HepG2 (cell line): Measurements from ENCODE around the gene RPL38. TPM values are rescaled to one million over a fixed set of nuclear protein-coding genes. Genes with fewer than 3 reads are reported as not detected.
A peak's percentile ranks its signal among the peaks of the same experiment; 100 is the strongest.

Experiments
- ATF4 ChIP-seq, 2 experiments: fragments of 450-650 bp in 1 of 2; sonication (generic) in 1 of 2; formaldehyde crosslinking; IDR thresholded peaks; 2 replicates each; pipeline versions ENCODE4 v1.5.0 to v1.8.0; 2020 to 2022; ENCODE audit warnings: mild to moderate bottlenecking in 1 of 2, missing genetic modification reagents in 1 of 2
- BCL6 ChIP-seq: IDR thresholded peaks from 2 replicates; pipeline ENCODE4 v1.6.1; 2016; ENCODE audit warnings: missing genetic modification reagents, missing compliant biosample characterization
- CEBPG ChIP-seq: IDR thresholded peaks from 2 replicates; pipeline ENCODE4 v1.6.1; 2016
- HES4 ChIP-seq: sonication (generic); formaldehyde crosslinking; IDR thresholded peaks from 2 replicates; pipeline ENCODE4 v1.9.0; 2021; ENCODE audit warnings: mild to moderate bottlenecking, missing genetic modification reagents, borderline replicate concordance
- MEF2D ChIP-seq: sonication (generic); formaldehyde crosslinking; IDR thresholded peaks from 2 replicates; pipeline ENCODE4 v1.5.1; 2020; ENCODE audit warnings: mild to moderate bottlenecking, missing genetic modification reagents
- MIER2 ChIP-seq: IDR thresholded peaks from 2 replicates; pipeline ENCODE4 v1.6.1; 2016; ENCODE audit warnings: missing biosample characterization, missing genetic modification reagents
- NFE2L2 ChIP-seq: fragments of 150-350 bp; IDR thresholded peaks from 2 replicates; pipeline ENCODE4 v1.6.1; 2014; ENCODE audit warnings: low read length
- NFKBIZ ChIP-seq: IDR thresholded peaks from 2 replicates; pipeline ENCODE4 v1.6.1; 2018; ENCODE audit warnings: missing genetic modification reagents, missing compliant biosample characterization
- NFYB ChIP-seq: sonication (generic); formaldehyde crosslinking; IDR thresholded peaks from 2 replicates; pipeline ENCODE4 v1.4.0; 2020; ENCODE audit warnings: missing genetic modification reagents
- POLR2A ChIP-seq, 2 experiments: IDR thresholded peaks; 2 replicates each; pipeline ENCODE4 v1.6.1; 2011; ENCODE audit warnings: low read depth in 2 of 2, low read length in 2 of 2, mild to moderate bottlenecking in 1 of 2, moderate library complexity in 1 of 2; ENCODE audit not compliant: insufficient read depth in 1 of 2
- RFX5 ChIP-seq: IDR thresholded peaks from 2 replicates; pipeline ENCODE4 v1.6.1; 2011; ENCODE audit warnings: low read depth, low read length, improper control_type of control experiment
- THRA ChIP-seq: sonication (generic); formaldehyde crosslinking; IDR thresholded peaks from 2 replicates; pipeline ENCODE4 v1.4.0; 2020; ENCODE audit warnings: missing genetic modification reagents, borderline replicate concordance
- ZBTB4 ChIP-seq: sonication (generic); formaldehyde crosslinking; IDR thresholded peaks from 2 replicates; pipeline ENCODE4 v1.4.0; 2020; ENCODE audit warnings: missing genetic modification reagents, mild to moderate bottlenecking, borderline replicate concordance
- ZKSCAN8 ChIP-seq: IDR thresholded peaks from 2 replicates; pipeline ENCODE4 v1.6.1; 2016; ENCODE audit warnings: borderline replicate concordance, missing genetic modification reagents, missing compliant biosample characterization
- ZNF138 ChIP-seq: sonication (generic); formaldehyde crosslinking; IDR thresholded peaks from 2 replicates; pipeline ENCODE4 v1.5.0; 2020; ENCODE audit warnings: mild to moderate bottlenecking, low read depth, missing genetic modification reagents
- ZNF296 ChIP-seq: sonication (generic); formaldehyde crosslinking; conservative IDR thresholded peaks from 2 replicates; pipeline ENCODE4 v1.5.0; 2020; ENCODE audit warnings: mild to moderate bottlenecking, missing genetic modification reagents
- ZNF549 ChIP-seq: sonication (generic); formaldehyde crosslinking; IDR thresholded peaks from 2 replicates; pipeline ENCODE4 v1.5.0; 2020; ENCODE audit warnings: missing genetic modification reagents
- ZNF737 ChIP-seq: sonication (generic); formaldehyde crosslinking; IDR thresholded peaks from 2 replicates; pipeline ENCODE4 v1.5.0; 2020; ENCODE audit warnings: missing genetic modification reagents, mild to moderate bottlenecking, borderline replicate concordance
- ZNF777 ChIP-seq: sonication (generic); formaldehyde crosslinking; IDR thresholded peaks from 2 replicates; pipeline ENCODE4 v1.4.0; 2020; ENCODE audit warnings: missing genetic modification reagents
- polyA plus RNA-seq, 8 experiments: library from polyadenylated mRNA; depleted of rRNA in 3 of 8; stranded (reverse) in 7 of 8; unstranded in 1 of 8; fragments of >200 nt; fragmentation: Illumina TruSeq in 4 of 8; extraction: Trizol in 4 of 8; gene quantifications; 2 replicates each; pipeline versions ENCODE4 v1.2.1 to v1.2.3, GENCODE V29; 2011 to 2016; ENCODE audit warnings: low read depth in 4 of 8, missing spikeins in 1 of 8, mixed read lengths in 1 of 8; ENCODE audit not compliant: insufficient read depth in 1 of 8
- total RNA-seq, 5 experiments: library from RNA; depleted of rRNA; stranded (reverse); fragments of >200 nt; fragmentation: Illumina TruSeq; extraction: Trizol; gene quantifications; 2 replicates each; pipeline ENCODE4 v1.2.3, GENCODE V29; 2016; ENCODE audit warnings: low read depth in 1 of 5
- TF ChIP-seq, protein P1 (sequence below): sonication (generic); formaldehyde crosslinking; IDR thresholded peaks from 2 replicates; pipeline ENCODE4 v1.5.1; 2020; ENCODE audit warnings: missing genetic modification reagents, mild to moderate bottlenecking, borderline replicate concordance
- TF ChIP-seq, protein P2 (sequence below): sonication (generic); formaldehyde crosslinking; IDR thresholded peaks from 2 replicates; pipeline ENCODE4 v1.4.0; 2020; ENCODE audit warnings: missing genetic modification reagents
- TF ChIP-seq, protein P3 (sequence below): IDR thresholded peaks from 2 replicates; pipeline ENCODE4 v1.6.1; 2016

Gene RPL38
- total and polyA plus RNA-seq, 2 of the 13 experiments (the other 11 are each of a cell fraction or from before 2014, with no cell fraction given), result 2,370 to 2,372 TPM

- TF ChIP-seq BCL6 (CRISPR knock-in tag) (peak; percentile 28; the same call in 1 of the 2 replicates), ZNF549 (CRISPR knock-in tag) (no peak), ZNF777 (peak; percentile 60; the same call in 1 of the 2 replicates), THRA (CRISPR knock-in tag) (no peak), NFYB (CRISPR knock-in tag) (no peak), ATF4 (CRISPR knock-in tag; IDR thresholded peaks at IDR 0.05) (no peak), ZNF737 (CRISPR knock-in tag) (no peak), ZKSCAN8 (CRISPR knock-in tag) (0 out of 2 replicates have a peak, but pooled peaks have one; percentile 41), ZNF296 (CRISPR knock-in tag) (0 out of 2 replicates have a peak, but pooled peaks have one; percentile 19), HES4 (peak; percentile 79), NFE2L2 (no peak), ZNF138 (peak; percentile 51; the same call in 1 of the 2 replicates), ZBTB4 (CRISPR knock-in tag) (no peak), RFX5 (no peak), NFKBIZ (CRISPR knock-in tag) (0 out of 2 replicates have a peak, but pooled peaks have one; percentile 34), CEBPG (no peak), MIER2 (CRISPR knock-in tag) (peak; percentile 98), POLR2A (IDR thresholded peaks at IDR 0.05; ENCODE audit: insufficient read depth in 1 of 2, low read depth in 2 of 2, low read length in 2 of 2) (no peak), MEF2D (CRISPR knock-in tag) (no peak)
- TF ChIP-seq, protein P1, sequence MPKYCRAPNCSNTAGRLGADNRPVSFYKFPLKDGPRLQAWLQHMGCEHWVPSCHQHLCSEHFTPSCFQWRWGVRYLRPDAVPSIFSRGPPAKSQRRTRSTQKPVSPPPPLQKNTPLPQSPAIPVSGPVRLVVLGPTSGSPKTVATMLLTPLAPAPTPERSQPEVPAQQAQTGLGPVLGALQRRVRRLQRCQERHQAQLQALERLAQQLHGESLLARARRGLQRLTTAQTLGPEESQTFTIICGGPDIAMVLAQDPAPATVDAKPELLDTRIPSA, result no peak
- TF ChIP-seq, protein P2, sequence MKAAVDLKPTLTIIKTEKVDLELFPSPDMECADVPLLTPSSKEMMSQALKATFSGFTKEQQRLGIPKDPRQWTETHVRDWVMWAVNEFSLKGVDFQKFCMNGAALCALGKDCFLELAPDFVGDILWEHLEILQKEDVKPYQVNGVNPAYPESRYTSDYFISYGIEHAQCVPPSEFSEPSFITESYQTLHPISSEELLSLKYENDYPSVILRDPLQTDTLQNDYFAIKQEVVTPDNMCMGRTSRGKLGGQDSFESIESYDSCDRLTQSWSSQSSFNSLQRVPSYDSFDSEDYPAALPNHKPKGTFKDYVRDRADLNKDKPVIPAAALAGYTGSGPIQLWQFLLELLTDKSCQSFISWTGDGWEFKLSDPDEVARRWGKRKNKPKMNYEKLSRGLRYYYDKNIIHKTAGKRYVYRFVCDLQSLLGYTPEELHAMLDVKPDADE (CRISPR knock-in tag), result no peak
- TF ChIP-seq, protein P3, sequence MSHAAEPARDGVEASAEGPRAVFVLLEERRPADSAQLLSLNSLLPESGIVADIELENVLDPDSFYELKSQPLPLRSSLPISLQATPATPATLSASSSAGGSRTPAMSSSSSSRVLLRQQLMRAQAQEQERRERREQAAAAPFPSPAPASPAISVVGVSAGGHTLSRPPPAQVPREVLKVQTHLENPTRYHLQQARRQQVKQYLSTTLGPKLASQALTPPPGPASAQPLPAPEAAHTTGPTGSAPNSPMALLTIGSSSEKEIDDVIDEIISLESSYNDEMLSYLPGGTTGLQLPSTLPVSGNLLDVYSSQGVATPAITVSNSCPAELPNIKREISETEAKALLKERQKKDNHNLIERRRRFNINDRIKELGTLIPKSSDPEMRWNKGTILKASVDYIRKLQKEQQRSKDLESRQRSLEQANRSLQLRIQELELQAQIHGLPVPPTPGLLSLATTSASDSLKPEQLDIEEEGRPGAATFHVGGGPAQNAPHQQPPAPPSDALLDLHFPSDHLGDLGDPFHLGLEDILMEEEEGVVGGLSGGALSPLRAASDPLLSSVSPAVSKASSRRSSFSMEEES (CRISPR knock-in tag), result peak; percentile 58; the same call in 1 of the 2 replicates
Measured at GRCh38 chr17:74190807-74191406, 12.6 kb upstream of the RPL38 start (continued).
